ENCODE measurements around the gene SYT4. TPM values are rescaled to one million over a fixed set of nuclear protein-coding genes. Genes with fewer than 3 reads are reported as not detected.
A peak's percentile ranks its signal among the peaks of the same experiment; 100 is the strongest.

Gene SYT4
- total and polyA plus RNA-seq, 2 of the 13 experiments (the other 11 are each of a cell fraction or from before 2014, with no cell fraction given), result not detected

- TF ChIP-seq YY1 (IDR thresholded peaks at IDR 0.05; ENCODE audit: insufficient read depth, insufficient replicate concordance, low read depth, low read length), result peak; percentile 60
- 0 out of 2 replicates have a peak, but pooled peaks have one; percentile 20 for TF ChIP-seq SAP130 (CRISPR knock-in tag; IDR thresholded peaks at IDR 0.05; ENCODE audit: low read depth)
- TF ChIP-seq NR2C2 (CRISPR knock-in tag; IDR thresholded peaks at IDR 0.05; ENCODE audit: borderline replicate concordance), result no peak
- no peak for TF ChIP-seq ZNF550 (CRISPR knock-in tag; IDR thresholded peaks at IDR 0.05; ENCODE audit: borderline replicate concordance)
- TF ChIP-seq NFRKB (IDR thresholded peaks at IDR 0.05), result no peak
- 0 out of 2 replicates have a peak, but pooled peaks have one; percentile 19 for TF ChIP-seq ZNF142 (CRISPR knock-in tag; IDR thresholded peaks at IDR 0.05)
- no peak for TF ChIP-seq PTBP1 (IDR thresholded peaks at IDR 0.05; ENCODE audit: low read depth, low read length, poor library complexity, severe bottlenecking)
- TF ChIP-seq SALL1 (CRISPR knock-in tag; IDR thresholded peaks at IDR 0.05), result peak; percentile 44; the same call in 1 of the 2 replicates
- no peak for TF ChIP-seq ZFP90 (CRISPR knock-in tag; IDR thresholded peaks at IDR 0.05; ENCODE audit: borderline replicate concordance)
- TF ChIP-seq ERF (CRISPR knock-in tag; IDR thresholded peaks at IDR 0.05), result peak; percentile 35; the same call in 1 of the 2 replicates
- TF ChIP-seq RFX5 (IDR thresholded peaks at IDR 0.05; ENCODE audit: low read depth, low read length), result no peak
- no peak for TF ChIP-seq ZNF768 (CRISPR knock-in tag; IDR thresholded peaks at IDR 0.05)
- TF ChIP-seq, protein P1, sequence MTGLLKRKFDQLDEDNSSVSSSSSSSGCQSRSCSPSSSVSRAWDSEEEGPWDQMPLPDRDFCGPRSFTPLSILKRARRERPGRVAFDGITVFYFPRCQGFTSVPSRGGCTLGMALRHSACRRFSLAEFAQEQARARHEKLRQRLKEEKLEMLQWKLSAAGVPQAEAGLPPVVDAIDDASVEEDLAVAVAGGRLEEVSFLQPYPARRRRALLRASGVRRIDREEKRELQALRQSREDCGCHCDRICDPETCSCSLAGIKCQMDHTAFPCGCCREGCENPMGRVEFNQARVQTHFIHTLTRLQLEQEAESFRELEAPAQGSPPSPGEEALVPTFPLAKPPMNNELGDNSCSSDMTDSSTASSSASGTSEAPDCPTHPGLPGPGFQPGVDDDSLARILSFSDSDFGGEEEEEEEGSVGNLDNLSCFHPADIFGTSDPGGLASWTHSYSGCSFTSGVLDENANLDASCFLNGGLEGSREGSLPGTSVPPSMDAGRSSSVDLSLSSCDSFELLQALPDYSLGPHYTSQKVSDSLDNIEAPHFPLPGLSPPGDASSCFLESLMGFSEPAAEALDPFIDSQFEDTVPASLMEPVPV (CRISPR knock-in tag; IDR thresholded peaks at IDR 0.05), result no peak
- TF ChIP-seq ARNTL (CRISPR knock-in tag; IDR thresholded peaks at IDR 0.05), result no peak
- TF ChIP-seq CCDC6 (CRISPR knock-in tag; IDR thresholded peaks at IDR 0.05), result no peak
- TF ChIP-seq FOXP4 (CRISPR knock-in tag; IDR thresholded peaks at IDR 0.05), result no peak
- no peak for TF ChIP-seq ASH2L (IDR thresholded peaks at IDR 0.05; ENCODE audit: insufficient read length, low read depth, low read length)
- no peak for TF ChIP-seq TCF12 (IDR thresholded peaks at IDR 0.05)
- no peak for TF ChIP-seq TCF12 (CRISPR knock-in tag; IDR thresholded peaks at IDR 0.05)
- no peak for TF ChIP-seq SATB2 (CRISPR knock-in tag; IDR thresholded peaks at IDR 0.05)
- TF ChIP-seq WIZ (CRISPR knock-in tag; IDR thresholded peaks at IDR 0.05), result peak; percentile 77; the same call in 1 of the 2 replicates
- TF ChIP-seq TEAD2 (CRISPR knock-in tag; IDR thresholded peaks at IDR 0.05), result no peak
- TF ChIP-seq HOXA5 (CRISPR knock-in tag; IDR thresholded peaks at IDR 0.05), result no peak
- TF ChIP-seq SMAD3 (CRISPR knock-in tag; IDR thresholded peaks at IDR 0.05), result 0 out of 2 replicates have a peak, but pooled peaks have one; percentile 30
Observed at GRCh38 chr18:43277164-43277600, at the start of gene SYT4 (continued).

All from HepG2 (cell line).